IMR-90 (cell line): Measurements from ENCODE around the gene ULK1. TPM values are rescaled to one million over a fixed set of nuclear protein-coding genes. Genes with fewer than 3 reads are reported as not detected.

Source experiments
- ATAC-seq: fragments of 200-7000 bp; cut with Tn5 transposase; 2 replicates; pipeline ENCODE4 v1.9.1; 2020; ENCODE audit warnings: low read depth, mild to moderate bottlenecking, moderate library complexity
- BruUV-seq: library from RNA; stranded (reverse); fragments of 400-500 nt; replicated peaks from 2 replicates; lab custom pipeline; 2021; lab: Mats Ljungman, UMichigan
- CTCF ChIA-PET: fragments of 300-600 bp; formaldehyde crosslinking; extraction: SDS; loops from one replicate; lab custom pipeline; 2021; ENCODE audit warnings: antibody characterized with exemption; lab: Yijun Ruan, JAX
- POLR2A ChIA-PET: fragments of 300-600 bp; sonication (Branson Sonifier 250); formaldehyde crosslinking; loops from one replicate; lab custom pipeline; 2022; ENCODE audit warnings: antibody characterized with exemption; ENCODE audit not compliant: unreplicated experiment; lab: Charles Lee
- DNase-seq: peaks from one replicate; pipeline ENCODE4 v3.0.0; 2013
- H2AFZ ChIP-seq: replicated peaks from 2 replicates; pipeline ENCODE3; 2013; ENCODE audit warnings: low read length, mild to moderate bottlenecking; ENCODE audit not compliant: poor library complexity
- H2AK5ac ChIP-seq: 2 replicates; pipeline ENCODE4 v1.6.1; 2013; ENCODE audit warnings: low read depth, low read length, inconsistent platforms
- H2AK9ac ChIP-seq: replicated peaks from 2 replicates; pipeline ENCODE3; 2013; ENCODE audit warnings: mild to moderate bottlenecking, low read depth, low read length, moderate library complexity; ENCODE audit not compliant: poor library complexity
- H2BK120ac ChIP-seq: 2 replicates; pipeline ENCODE4 v1.6.1; 2013; ENCODE audit warnings: low read depth, low read length, inconsistent platforms
- H2BK15ac ChIP-seq: 3 replicates; pipeline ENCODE4 v1.6.1; 2013; ENCODE audit warnings: low read depth, low read length, inconsistent platforms
- H2BK20ac ChIP-seq: 2 replicates; pipeline ENCODE4 v1.6.1; 2013; ENCODE audit warnings: low read depth, mild to moderate bottlenecking, inconsistent platforms, low read length, moderate library complexity
- H2BK5ac ChIP-seq: 2 replicates; pipeline ENCODE4 v1.6.1; 2013; ENCODE audit warnings: mild to moderate bottlenecking, low read depth, low read length, inconsistent platforms; ENCODE audit not compliant: poor library complexity, severe bottlenecking
- H3K14ac ChIP-seq: replicated peaks from 2 replicates; pipeline ENCODE4 v1.6.1; 2013; ENCODE audit warnings: low read depth, low read length, inconsistent platforms
- H3K18ac ChIP-seq: 2 replicates; pipeline ENCODE4 v1.6.1; 2013; ENCODE audit warnings: low read depth, low read length, control low read depth
- H3K23ac ChIP-seq: 2 replicates; pipeline ENCODE4 v1.6.1; 2013; ENCODE audit warnings: low read depth, low read length, inconsistent platforms
- H3K27ac ChIP-seq: 2 replicates; pipeline ENCODE4 v1.5.1; 2013; ENCODE audit warnings: mild to moderate bottlenecking, control low read depth, low read length; ENCODE audit not compliant: insufficient read depth
- H3K27me3 ChIP-seq: 2 replicates; pipeline ENCODE4 v1.6.1; 2013; ENCODE audit warnings: low read length; ENCODE audit not compliant: control insufficient read depth, insufficient read depth
- H3K36me3 ChIP-seq: 2 replicates; pipeline ENCODE4 v1.6.1; 2013; ENCODE audit warnings: low read length, mixed read lengths; ENCODE audit not compliant: control insufficient read depth, insufficient read depth
- H3K4ac ChIP-seq: 2 replicates; pipeline ENCODE4 v1.6.1; 2013; ENCODE audit warnings: low read depth, low read length, inconsistent platforms
- H3K4me1 ChIP-seq: 2 replicates; pipeline ENCODE4 v1.6.1; 2013; ENCODE audit warnings: low read length, mixed read lengths; ENCODE audit not compliant: control insufficient read depth, insufficient read depth
- H3K4me2 ChIP-seq: 2 replicates; pipeline ENCODE4 v1.6.1; 2013; ENCODE audit warnings: low read depth, mild to moderate bottlenecking, control low read depth, low read length, moderate library complexity
- H3K4me3 ChIP-seq: 2 replicates; pipeline ENCODE4 v1.5.1; 2013; ENCODE audit warnings: low read depth, mild to moderate bottlenecking, control low read depth, low read length, moderate library complexity; ENCODE audit not compliant: insufficient read depth
- H3K56ac ChIP-seq: 2 replicates; pipeline ENCODE4 v1.6.1; 2013; ENCODE audit warnings: low read length, inconsistent platforms; ENCODE audit not compliant: insufficient read depth; ENCODE audit errors: extremely low read depth
- H3K79me1 ChIP-seq, 2 experiments: 2 replicates each; pipeline ENCODE4 v1.6.1; 2013; ENCODE audit warnings: low read length in 2 of 2, inconsistent platforms in 1 of 2, low read depth in 1 of 2
- H3K9ac ChIP-seq: 2 replicates; pipeline ENCODE4 v1.6.1; 2013; ENCODE audit warnings: low read depth, low read length, control low read depth
- H3K9me1 ChIP-seq: 2 replicates; pipeline ENCODE4 v1.6.1; 2013; ENCODE audit warnings: low read length, inconsistent platforms; ENCODE audit not compliant: insufficient read depth
- H3K9me3 ChIP-seq: 2 replicates; pipeline ENCODE4 v1.6.1; 2013; ENCODE audit warnings: low read length; ENCODE audit not compliant: control insufficient read depth, insufficient read depth
- H4K20me1 ChIP-seq: 2 replicates; pipeline ENCODE4 v1.6.1; 2013; ENCODE audit warnings: low read length, inconsistent platforms; ENCODE audit not compliant: insufficient read depth
- H4K5ac ChIP-seq: 2 replicates; pipeline ENCODE4 v1.6.1; 2013; ENCODE audit warnings: mild to moderate bottlenecking, low read depth, low read length, control low read depth
- H4K8ac ChIP-seq, 2 experiments: 2 replicates each; pipeline ENCODE4 v1.6.1; 2013; ENCODE audit warnings: low read depth in 2 of 2, low read length in 2 of 2, control low read depth in 1 of 2, inconsistent platforms in 1 of 2
- H4K91ac ChIP-seq: 2 replicates; pipeline ENCODE4 v1.6.1; 2013; ENCODE audit warnings: low read depth, low read length, inconsistent platforms; ENCODE audit not compliant: insufficient read depth
- BHLHE40 ChIP-seq: fragments of 150-350 bp; IDR thresholded peaks from 2 replicates; pipeline ENCODE4 v1.6.1; 2016; ENCODE audit warnings: mild to moderate bottlenecking, low read depth, low read length
- FOS ChIP-seq: fragments of 150-350 bp; IDR thresholded peaks from 2 replicates; pipeline ENCODE4 v1.6.1; 2016; ENCODE audit warnings: low read depth, low read length
- RFX5 ChIP-seq: IDR thresholded peaks from 2 replicates; pipeline ENCODE4 v1.8.0; 2012; ENCODE audit warnings: low read depth, mild to moderate bottlenecking, low read length, moderate library complexity
- SMC3 ChIP-seq: fragments of 150-350 bp; IDR thresholded peaks from 2 replicates; pipeline ENCODE4 v1.6.1; 2016; ENCODE audit warnings: low read depth, mild to moderate bottlenecking, antibody characterized with exemption, low read length, moderate library complexity
- WGBS, 2 experiments: methylation state at CpG; one replicate each; pipeline versions ENCODE4 v1.1.5 to v1.1.7; 2013; ENCODE audit warnings: missing lambda C conversion rate in 2 of 2; ENCODE audit not compliant: insufficient read length in 1 of 2; ENCODE audit errors: extremely low coverage in 2 of 2; 5-methylcytosine and 5-hydroxymethylcytosine counted together
- dilution Hi-C: fragments of 300-500 bp; cut with HindIII; formaldehyde crosslinking; loops from one replicate; pipeline ENCODE4 v1.14.3; 2018; ENCODE audit warnings: low sequenced_read_pairs; ENCODE audit not compliant: unreplicated experiment
- in situ Hi-C: fragments of 300-500 bp; cut with MboI; formaldehyde crosslinking; loops from 3 replicates; pipeline ENCODE4 v1.14.3; 2019; ENCODE audit warnings: low sequenced_read_pairs, inconsistent platforms, mixed read lengths
- intact Hi-C: fragments of 100-400 bp; cut with micrococcal nuclease; formaldehyde crosslinking; loops from 2 replicates; pipeline ENCODE4 v1.10.0; 2022
- polyA plus RNA-seq, 3 experiments: library from polyadenylated mRNA; depleted of rRNA; stranded (reverse); fragments of >200 nt; gene quantifications; 2 replicates each; pipeline ENCODE4 v1.2.3, GENCODE V29; 2012; ENCODE audit warnings: low replicate concordance in 1 of 3
- total RNA-seq: library from RNA; depleted of rRNA; stranded (reverse); fragments of >200 nt; gene quantifications from 2 replicates; pipeline ENCODE4 v1.2.3, GENCODE V29; 2012

ULK1 gene
- total and polyA plus RNA-seq, 2 of the 4 experiments (the other 2 are of a cell fraction), result 1.8 to 19.2 TPM

DNA sequence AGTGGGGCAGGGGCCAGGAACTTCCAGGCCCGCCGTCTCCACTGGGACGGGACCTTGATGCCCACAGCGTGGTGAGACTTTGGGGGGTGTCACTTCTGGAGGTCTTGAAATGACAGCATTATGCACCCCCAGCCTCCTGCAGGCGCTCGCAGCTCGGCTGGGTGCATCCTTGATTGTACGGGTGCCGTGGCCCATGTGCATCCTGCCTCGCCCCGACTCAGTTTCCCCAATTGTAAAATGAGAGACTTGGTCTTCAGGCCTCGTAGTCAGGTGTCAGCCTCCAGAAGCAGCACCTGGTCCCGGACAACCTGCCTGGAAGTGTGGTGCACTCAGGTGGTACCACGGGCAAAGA, 25.7 kb downstream of the ULK1 start:
- DNase-seq (no peak), ATAC-seq (no peak)
- Histone ChIP-seq H4K5ac (no peak overlapping the region), H3K14ac (no peak overlapping the region), H3K9me3 (no peaks in the 10 kb centered on the region), H3K9ac (no peak overlapping the region), H4K20me1 (no peaks in the 10 kb centered on the region), H3K27me3 (no peaks in the 10 kb centered on the region), H3K9me1 (no peaks in the 10 kb centered on the region), H3K18ac (no peak overlapping the region), H3K79me1 (no peaks in the 10 kb centered on the region), H3K56ac (no peak overlapping the region), H3K4ac (no peak overlapping the region), H2AK5ac (no peak overlapping the region), H3K4me1 (no peaks in the 10 kb centered on the region), H2AK9ac (no peak overlapping the region), H2BK20ac (no peak overlapping the region), H2BK5ac (no peak overlapping the region), H3K23ac (no peak overlapping the region), H4K8ac (no peak overlapping the region), H2BK120ac (no peak overlapping the region), H4K91ac (no peak overlapping the region), H2BK15ac (no peak overlapping the region), H3K4me2 (no peak overlapping the region), H2AFZ (peak overlapping the region; percentile 3), H3K4me3 (no peak overlapping the region), H3K36me3 (peaks cover 59% of the 10 kb centered on the region), H3K27ac (no peak overlapping the region)
- CTCF ChIA-PET, result no interaction called here
- POLR2A ChIA-PET, result no interaction called here
- 96% methylated on average over 8 of the region's 14 CpGs; no CpG with 5 or more reads in 1 of the 2 experiments for WGBS, 2 experiments
- TF ChIP-seq SMC3, result no peak
- no peak for TF ChIP-seq FOS
- no peak for TF ChIP-seq BHLHE40
- no peak for TF ChIP-seq RFX5
- intact Hi-C loops, result no loop called here
- in situ Hi-C loops, result no loop called here
- dilution Hi-C loops, result no loop called here
- no TSS peak for BruUV-seq
